HepG2 (cell line): ENCODE data around the gene EPB41L5. TPM values are rescaled to one million over a fixed set of nuclear protein-coding genes. Genes with fewer than 3 reads are reported as not detected.

Experiments used
- ATAC-seq: fragments of 200-7000 bp; cut with Tn5 transposase; 3 replicates; pipeline ENCODE4 v1.9.1; 2020; ENCODE audit warnings: mild to moderate bottlenecking, moderate library complexity
- BruUV-seq: library from RNA; stranded (reverse); fragments of 400-500 nt; replicated peaks from 2 replicates; lab custom pipeline; 2021; lab: Mats Ljungman, UMichigan
- CTCF ChIA-PET: fragments of 300-600 bp; formaldehyde crosslinking; extraction: SDS; loops from one replicate; lab custom pipeline; 2021; ENCODE audit warnings: low total read pairs, inconsistent platforms, low intra/inter-chr PET ratio; lab: Yijun Ruan, JAX
- POLR2A ChIA-PET: fragments of 350-600 bp; sonication (Branson Sonifier 250); formaldehyde crosslinking; loops from one replicate; lab custom pipeline; 2020; ENCODE audit warnings: antibody characterized with exemption, inconsistent platforms; lab: Yijun Ruan, JAX
- DNase-seq: peaks from one replicate; pipeline ENCODE4 v3.0.0-alpha.2; 2015; ENCODE audit warnings: low spot score
- FAIRE-seq: peaks from 3 replicates; lab custom pipeline; 2011; peaks lifted over from hg19 to GRCh38; lab: Jason Lieb, UNC
- H2AFZ ChIP-seq: one replicate; pipeline ENCODE4 v1.6.1; 2011; ENCODE audit warnings: low read length, inconsistent platforms
- H3K27ac ChIP-seq: fragments of 300-600 bp; 3 replicates; pipeline ENCODE4 v1.8.0; 2011; ENCODE audit warnings: mixed run types, mild to moderate bottlenecking, mixed read lengths, low read length, inconsistent platforms; ENCODE audit not compliant: insufficient read depth; ENCODE audit errors: extremely low read length
- H3K27me3 ChIP-seq, 2 experiments: fragments of 200-600 bp in 1 of 2; 2 replicates in 1 of 2; 3 replicates in 1 of 2; pipeline versions ENCODE4 v1.6.0 to v1.8.0; 2011; ENCODE audit warnings: low read length in 2 of 2, mild to moderate bottlenecking in 2 of 2, moderate library complexity in 2 of 2, inconsistent platforms in 1 of 2; ENCODE audit not compliant: insufficient read depth in 2 of 2, control insufficient read depth in 1 of 2
- H3K36me3 ChIP-seq, 2 experiments: fragments of 200-600 bp in 1 of 2; replicated peaks in 1 of 2; 2 replicates in 1 of 2; 3 replicates in 1 of 2; pipeline versions ENCODE4 v1.5.1 to v1.8.0; 2011; ENCODE audit warnings: low read length in 2 of 2, inconsistent platforms in 1 of 2; ENCODE audit not compliant: insufficient read depth in 2 of 2, control insufficient read depth in 1 of 2
- H3K4me1 ChIP-seq: 2 replicates; pipeline ENCODE4 v1.5.1; 2012; ENCODE audit warnings: low read length, inconsistent platforms; ENCODE audit not compliant: insufficient read depth
- H3K4me2 ChIP-seq: 2 replicates; pipeline ENCODE4 v1.6.0; 2011; ENCODE audit warnings: low read depth, low read length, inconsistent platforms
- H3K4me3 ChIP-seq, 3 experiments: fragments of 200-600 bp in 1 of 3; sonication (generic), shearing (Covaris generic) in 1 of 3; replicated peaks in 1 of 3; 2 replicates each; pipeline ENCODE4 v1.5.1; 2011 to 2016; ENCODE audit warnings: low read length in 3 of 3, inconsistent platforms in 2 of 3, low read depth in 2 of 3, mild to moderate bottlenecking in 2 of 3, control low read depth in 1 of 3, mixed read lengths in 1 of 3; ENCODE audit not compliant: insufficient read depth in 1 of 3
- H3K79me2 ChIP-seq: one replicate; pipeline ENCODE4 v1.6.1; 2011; ENCODE audit warnings: low read length, inconsistent platforms; ENCODE audit not compliant: insufficient read depth
- H3K9ac ChIP-seq: 2 replicates; pipeline ENCODE4 v1.6.0; 2011; ENCODE audit warnings: mild to moderate bottlenecking, low read depth, low read length, inconsistent platforms; ENCODE audit not compliant: insufficient read depth
- H3K9me3 ChIP-seq: 2 replicates; pipeline ENCODE4 v1.5.1; 2012; ENCODE audit warnings: mild to moderate bottlenecking, low read length
- H4K20me1 ChIP-seq: 2 replicates; pipeline ENCODE4 v1.6.0; 2011; ENCODE audit warnings: inconsistent platforms, mild to moderate bottlenecking, low read length, moderate library complexity; ENCODE audit not compliant: insufficient read depth
- AHR ChIP-seq: IDR thresholded peaks from 2 replicates; pipeline ENCODE4 v1.6.1; 2018; ENCODE audit warnings: missing genetic modification reagents, missing compliant biosample characterization
- IRF2 ChIP-seq: IDR thresholded peaks from 2 replicates; pipeline ENCODE4 v1.6.1; 2018; ENCODE audit warnings: missing genetic modification reagents, missing compliant biosample characterization
- MED8 ChIP-seq: sonication (generic); formaldehyde crosslinking; IDR thresholded peaks from 2 replicates; pipeline ENCODE4 v1.8.1; 2023; ENCODE audit warnings: mild to moderate bottlenecking, missing genetic modification reagents; ENCODE audit not compliant: insufficient replicate concordance
- NKX3-1 ChIP-seq: sonication (generic); formaldehyde crosslinking; IDR thresholded peaks from 2 replicates; pipeline ENCODE4 v1.5.0; 2020; ENCODE audit warnings: missing genetic modification reagents
- PAF1 ChIP-seq: IDR thresholded peaks from 2 replicates; pipeline ENCODE4 v1.6.1; 2016; ENCODE audit warnings: missing genetic modification reagents, missing compliant biosample characterization
- RCOR2 ChIP-seq: IDR thresholded peaks from 2 replicates; pipeline ENCODE4 v1.6.1; 2016; ENCODE audit warnings: missing biosample characterization, missing genetic modification reagents
- SRF ChIP-seq: IDR thresholded peaks from 2 replicates; pipeline ENCODE4 v1.6.1; 2011; ENCODE audit warnings: mild to moderate bottlenecking, low read depth, low read length, moderate library complexity
- ZNF333 ChIP-seq: sonication (generic); formaldehyde crosslinking; IDR thresholded peaks from 2 replicates; pipeline ENCODE4 v1.4.0; 2020; ENCODE audit warnings: mild to moderate bottlenecking, missing genetic modification reagents, borderline replicate concordance
- ZNF746 ChIP-seq: sonication (generic); formaldehyde crosslinking; IDR thresholded peaks from 2 replicates; pipeline ENCODE4 v1.8.0; 2022; ENCODE audit warnings: mild to moderate bottlenecking, missing genetic modification reagents
- ZSCAN12 ChIP-seq: sonication (generic); formaldehyde crosslinking; IDR thresholded peaks from 2 replicates; pipeline ENCODE4 v1.9.0; 2021; ENCODE audit warnings: mild to moderate bottlenecking, missing genetic modification reagents
- ZSCAN20 ChIP-seq: sonication (generic); formaldehyde crosslinking; IDR thresholded peaks from 2 replicates; pipeline ENCODE4 v1.4.0; 2020; ENCODE audit warnings: missing genetic modification reagents, mild to moderate bottlenecking, borderline replicate concordance
- whole genome bisulfite sequencing: methylation state at CpG from one replicate; pipeline ENCODE4 v1.1.6; 2017; ENCODE audit warnings: low lambda C conversion rate; 5-methylcytosine and 5-hydroxymethylcytosine counted together
- in situ Hi-C: cut with HindIII; loops from 2 replicates; pipeline ENCODE4 v1.10.0; 2017; ENCODE audit warnings: low pct_unique_long_range_greater_than_20kb; ENCODE audit not compliant: extremely low pct_ligation_motif_present
- intact Hi-C: fragments of 100-400 bp; cut with micrococcal nuclease; formaldehyde crosslinking; loops from one replicate; pipeline ENCODE4 v1.10.0; 2022; ENCODE audit not compliant: unreplicated experiment
- polyA plus RNA-seq, 8 experiments: library from polyadenylated mRNA; depleted of rRNA in 3 of 8; stranded (reverse) in 7 of 8; unstranded in 1 of 8; fragments of >200 nt; fragmentation: Illumina TruSeq in 4 of 8; extraction: Trizol in 4 of 8; gene quantifications; 2 replicates each; pipeline versions ENCODE4 v1.2.1 to v1.2.3, GENCODE V29; 2011 to 2016; ENCODE audit warnings: low read depth in 4 of 8, missing spikeins in 1 of 8, mixed read lengths in 1 of 8; ENCODE audit not compliant: insufficient read depth in 1 of 8
- total RNA-seq, 5 experiments: library from RNA; depleted of rRNA; stranded (reverse); fragments of >200 nt; fragmentation: Illumina TruSeq; extraction: Trizol; gene quantifications; 2 replicates each; pipeline ENCODE4 v1.2.3, GENCODE V29; 2016; ENCODE audit warnings: low read depth in 1 of 5
- TF ChIP-seq, protein P1 (sequence below): sonication (generic); formaldehyde crosslinking; IDR thresholded peaks from 2 replicates; pipeline ENCODE4 v1.9.0; 2021; ENCODE audit warnings: missing genetic modification reagents, mild to moderate bottlenecking, borderline replicate concordance
- TF ChIP-seq, protein P2 (sequence below): conservative IDR thresholded peaks from 2 replicates; pipeline ENCODE4 v1.6.1; 2018; ENCODE audit warnings: missing genetic modification reagents
- TF ChIP-seq, protein P3 (sequence below): IDR thresholded peaks from 2 replicates; pipeline ENCODE4 v1.6.1; 2016; ENCODE audit warnings: missing compliant biosample characterization, missing genetic modification reagents, borderline replicate concordance
- TF ChIP-seq, protein P4 (sequence below): sonication (generic); formaldehyde crosslinking; IDR thresholded peaks from 2 replicates; pipeline ENCODE4 v1.5.0; 2020; ENCODE audit warnings: mild to moderate bottlenecking, missing genetic modification reagents, borderline replicate concordance
- TF ChIP-seq, protein P5 (sequence below): sonication (generic); formaldehyde crosslinking; IDR thresholded peaks from 2 replicates; pipeline ENCODE4 v1.4.0; 2020; ENCODE audit warnings: missing genetic modification reagents

EPB41L5 gene
- total and polyA plus RNA-seq, 2 of the 13 experiments (the other 11 are each of a cell fraction or from before 2014, with no cell fraction given): 40.5 to 47.5 TPM

DNA sequence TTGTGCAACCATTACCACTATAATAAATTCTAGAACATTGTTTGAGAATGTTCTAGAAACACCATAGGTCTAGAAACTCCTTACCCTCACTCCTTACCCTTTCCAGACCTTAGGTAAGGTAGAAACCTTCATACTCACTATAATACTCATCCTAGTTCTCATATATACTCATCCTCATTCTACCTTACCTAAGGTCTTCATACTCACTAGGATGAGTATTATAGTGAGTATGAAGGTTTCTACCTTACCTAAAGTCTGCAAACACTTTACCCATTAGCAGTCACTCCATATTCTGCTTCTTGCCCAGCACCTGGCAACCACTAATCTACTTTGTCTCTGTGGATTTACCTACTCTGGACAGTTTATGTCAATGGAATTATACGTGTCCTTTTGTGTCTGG is 135.4 kb downstream of the EPB41L5 start:
- in situ Hi-C loops (no loop called here), intact Hi-C loops (no loop called here)
- 98% methylated on average over 1 of the region's 1 CpG for WGBS
- no peak overlapping the region for H3K4me3 ChIP-seq
- no peak overlapping the region for H3K9ac ChIP-seq
- no peak for ATAC-seq
- DNase-seq: no peak
- H3K27me3 ChIP-seq: no peaks in the 10 kb centered on the region
- H3K36me3 ChIP-seq: peaks cover 3 to 9% of the 10 kb centered on the region in 2 experiments; a peak in 4 of 5 replicates
- H3K79me2 ChIP-seq: no peaks in the 10 kb centered on the region
- no peaks in the 10 kb centered on the region for H4K20me1 ChIP-seq
- ChIA-PET CTCF (no interaction called here), POLR2A (no interaction called here)
- no peak overlapping the region for H2AFZ ChIP-seq
- H3K4me2 ChIP-seq: no peak overlapping the region
- no peak overlapping the region for H3K27ac ChIP-seq
- peaks cover 12% of the 10 kb centered on the region for H3K9me3 ChIP-seq
- BruUV-seq: no TSS peak
- FAIRE-seq: no peak
- H3K4me1 ChIP-seq: peaks cover 16% of the 10 kb centered on the region
- TF ChIP-seq ZNF746: no peak
- TF ChIP-seq, protein P1, sequence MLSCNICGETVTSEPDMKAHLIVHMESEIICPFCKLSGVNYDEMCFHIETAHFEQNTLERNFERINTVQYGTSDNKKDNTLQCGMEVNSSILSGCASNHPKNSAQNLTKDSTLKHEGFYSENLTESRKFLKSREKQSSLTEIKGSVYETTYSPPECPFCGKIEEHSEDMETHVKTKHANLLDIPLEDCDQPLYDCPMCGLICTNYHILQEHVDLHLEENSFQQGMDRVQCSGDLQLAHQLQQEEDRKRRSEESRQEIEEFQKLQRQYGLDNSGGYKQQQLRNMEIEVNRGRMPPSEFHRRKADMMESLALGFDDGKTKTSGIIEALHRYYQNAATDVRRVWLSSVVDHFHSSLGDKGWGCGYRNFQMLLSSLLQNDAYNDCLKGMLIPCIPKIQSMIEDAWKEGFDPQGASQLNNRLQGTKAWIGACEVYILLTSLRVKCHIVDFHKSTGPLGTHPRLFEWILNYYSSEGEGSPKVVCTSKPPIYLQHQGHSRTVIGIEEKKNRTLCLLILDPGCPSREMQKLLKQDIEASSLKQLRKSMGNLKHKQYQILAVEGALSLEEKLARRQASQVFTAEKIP (CRISPR knock-in tag): no peak
- no peak for TF ChIP-seq SRF
- TF ChIP-seq IRF2: no peak
- no peak for TF ChIP-seq MED8 (CRISPR knock-in tag)
- TF ChIP-seq, protein P2, sequence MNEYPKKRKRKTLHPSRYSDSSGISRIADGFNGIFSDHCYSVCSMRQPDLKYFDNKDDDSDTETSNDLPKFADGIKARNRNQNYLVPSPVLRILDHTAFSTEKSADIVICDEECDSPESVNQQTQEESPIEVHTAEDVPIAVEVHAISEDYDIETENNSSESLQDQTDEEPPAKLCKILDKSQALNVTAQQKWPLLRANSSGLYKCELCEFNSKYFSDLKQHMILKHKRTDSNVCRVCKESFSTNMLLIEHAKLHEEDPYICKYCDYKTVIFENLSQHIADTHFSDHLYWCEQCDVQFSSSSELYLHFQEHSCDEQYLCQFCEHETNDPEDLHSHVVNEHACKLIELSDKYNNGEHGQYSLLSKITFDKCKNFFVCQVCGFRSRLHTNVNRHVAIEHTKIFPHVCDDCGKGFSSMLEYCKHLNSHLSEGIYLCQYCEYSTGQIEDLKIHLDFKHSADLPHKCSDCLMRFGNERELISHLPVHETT (CRISPR knock-in tag): no peak
- TF ChIP-seq, protein P3, sequence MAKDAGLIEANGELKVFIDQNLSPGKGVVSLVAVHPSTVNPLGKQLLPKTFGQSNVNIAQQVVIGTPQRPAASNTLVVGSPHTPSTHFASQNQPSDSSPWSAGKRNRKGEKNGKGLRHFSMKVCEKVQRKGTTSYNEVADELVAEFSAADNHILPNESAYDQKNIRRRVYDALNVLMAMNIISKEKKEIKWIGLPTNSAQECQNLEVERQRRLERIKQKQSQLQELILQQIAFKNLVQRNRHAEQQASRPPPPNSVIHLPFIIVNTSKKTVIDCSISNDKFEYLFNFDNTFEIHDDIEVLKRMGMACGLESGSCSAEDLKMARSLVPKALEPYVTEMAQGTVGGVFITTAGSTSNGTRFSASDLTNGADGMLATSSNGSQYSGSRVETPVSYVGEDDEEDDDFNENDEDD (CRISPR knock-in tag): no peak
- no peak for TF ChIP-seq AHR (CRISPR knock-in tag)
- TF ChIP-seq PAF1 (CRISPR knock-in tag): no peak
- no peak for TF ChIP-seq RCOR2 (CRISPR knock-in tag)
- no peak for TF ChIP-seq ZNF333 (CRISPR knock-in tag)
- TF ChIP-seq, protein P4, sequence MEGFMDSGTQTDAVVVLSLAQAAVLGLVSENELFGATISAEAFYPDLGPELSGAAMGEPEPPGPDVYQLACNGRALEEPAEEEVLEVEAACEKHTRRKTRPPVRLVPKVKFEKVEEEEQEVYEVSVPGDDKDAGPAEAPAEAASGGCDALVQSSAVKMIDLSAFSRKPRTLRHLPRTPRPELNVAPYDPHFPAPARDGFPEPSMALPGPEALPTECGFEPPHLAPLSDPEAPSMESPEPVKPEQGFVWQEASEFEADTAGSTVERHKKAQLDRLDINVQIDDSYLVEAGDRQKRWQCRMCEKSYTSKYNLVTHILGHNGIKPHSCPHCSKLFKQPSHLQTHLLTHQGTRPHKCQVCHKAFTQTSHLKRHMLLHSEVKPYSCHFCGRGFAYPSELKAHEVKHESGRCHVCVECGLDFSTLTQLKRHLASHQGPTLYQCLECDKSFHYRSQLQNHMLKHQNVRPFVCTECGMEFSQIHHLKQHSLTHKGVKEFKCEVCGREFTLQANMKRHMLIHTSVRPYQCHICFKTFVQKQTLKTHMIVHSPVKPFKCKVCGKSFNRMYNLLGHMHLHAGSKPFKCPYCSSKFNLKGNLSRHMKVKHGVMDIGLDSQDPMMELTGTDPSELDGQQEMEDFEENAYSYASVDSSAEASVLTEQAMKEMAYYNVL: no peak
- TF ChIP-seq ZSCAN20 (CRISPR knock-in tag): no peak
- no peak for TF ChIP-seq NKX3-1 (CRISPR knock-in tag)
- TF ChIP-seq, protein P5, sequence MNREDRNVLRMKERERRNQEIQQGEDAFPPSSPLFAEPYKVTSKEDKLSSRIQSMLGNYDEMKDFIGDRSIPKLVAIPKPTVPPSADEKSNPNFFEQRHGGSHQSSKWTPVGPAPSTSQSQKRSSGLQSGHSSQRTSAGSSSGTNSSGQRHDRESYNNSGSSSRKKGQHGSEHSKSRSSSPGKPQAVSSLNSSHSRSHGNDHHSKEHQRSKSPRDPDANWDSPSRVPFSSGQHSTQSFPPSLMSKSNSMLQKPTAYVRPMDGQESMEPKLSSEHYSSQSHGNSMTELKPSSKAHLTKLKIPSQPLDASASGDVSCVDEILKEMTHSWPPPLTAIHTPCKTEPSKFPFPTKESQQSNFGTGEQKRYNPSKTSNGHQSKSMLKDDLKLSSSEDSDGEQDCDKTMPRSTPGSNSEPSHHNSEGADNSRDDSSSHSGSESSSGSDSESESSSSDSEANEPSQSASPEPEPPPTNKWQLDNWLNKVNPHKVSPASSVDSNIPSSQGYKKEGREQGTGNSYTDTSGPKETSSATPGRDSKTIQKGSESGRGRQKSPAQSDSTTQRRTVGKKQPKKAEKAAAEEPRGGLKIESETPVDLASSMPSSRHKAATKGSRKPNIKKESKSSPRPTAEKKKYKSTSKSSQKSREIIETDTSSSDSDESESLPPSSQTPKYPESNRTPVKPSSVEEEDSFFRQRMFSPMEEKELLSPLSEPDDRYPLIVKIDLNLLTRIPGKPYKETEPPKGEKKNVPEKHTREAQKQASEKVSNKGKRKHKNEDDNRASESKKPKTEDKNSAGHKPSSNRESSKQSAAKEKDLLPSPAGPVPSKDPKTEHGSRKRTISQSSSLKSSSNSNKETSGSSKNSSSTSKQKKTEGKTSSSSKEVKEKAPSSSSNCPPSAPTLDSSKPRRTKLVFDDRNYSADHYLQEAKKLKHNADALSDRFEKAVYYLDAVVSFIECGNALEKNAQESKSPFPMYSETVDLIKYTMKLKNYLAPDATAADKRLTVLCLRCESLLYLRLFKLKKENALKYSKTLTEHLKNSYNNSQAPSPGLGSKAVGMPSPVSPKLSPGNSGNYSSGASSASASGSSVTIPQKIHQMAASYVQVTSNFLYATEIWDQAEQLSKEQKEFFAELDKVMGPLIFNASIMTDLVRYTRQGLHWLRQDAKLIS (CRISPR knock-in tag): no peak
- TF ChIP-seq ZSCAN12 (CRISPR knock-in tag): no peak
